ENCODE measurements around the gene GPC4.

GRCh38 chrX:133290076-133290475 lies 125.2 kb downstream of the GPC4 start:
- TF ChIP-seq, protein P1, sequence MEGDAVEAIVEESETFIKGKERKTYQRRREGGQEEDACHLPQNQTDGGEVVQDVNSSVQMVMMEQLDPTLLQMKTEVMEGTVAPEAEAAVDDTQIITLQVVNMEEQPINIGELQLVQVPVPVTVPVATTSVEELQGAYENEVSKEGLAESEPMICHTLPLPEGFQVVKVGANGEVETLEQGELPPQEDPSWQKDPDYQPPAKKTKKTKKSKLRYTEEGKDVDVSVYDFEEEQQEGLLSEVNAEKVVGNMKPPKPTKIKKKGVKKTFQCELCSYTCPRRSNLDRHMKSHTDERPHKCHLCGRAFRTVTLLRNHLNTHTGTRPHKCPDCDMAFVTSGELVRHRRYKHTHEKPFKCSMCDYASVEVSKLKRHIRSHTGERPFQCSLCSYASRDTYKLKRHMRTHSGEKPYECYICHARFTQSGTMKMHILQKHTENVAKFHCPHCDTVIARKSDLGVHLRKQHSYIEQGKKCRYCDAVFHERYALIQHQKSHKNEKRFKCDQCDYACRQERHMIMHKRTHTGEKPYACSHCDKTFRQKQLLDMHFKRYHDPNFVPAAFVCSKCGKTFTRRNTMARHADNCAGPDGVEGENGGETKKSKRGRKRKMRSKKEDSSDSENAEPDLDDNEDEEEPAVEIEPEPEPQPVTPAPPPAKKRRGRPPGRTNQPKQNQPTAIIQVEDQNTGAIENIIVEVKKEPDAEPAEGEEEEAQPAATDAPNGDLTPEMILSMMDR (IDR thresholded peaks at IDR 0.05; ENCODE audit: insufficient read depth, low read length, poor library complexity, severe bottlenecking), result no peak
- no peak for TF ChIP-seq EZH2phosphoT487 (conservative IDR thresholded peaks at IDR 0.05; ENCODE audit: low read length)

Measured in SU-DHL-6 (cell line).